Measurements from ENCODE around the gene OXNAD1. TPM values are rescaled to one million over a fixed set of nuclear protein-coding genes. Genes with fewer than 3 reads are reported as not detected.
A peak's percentile ranks its signal among the peaks of the same experiment; 100 is the strongest.

Gene OXNAD1
- total RNA-seq, 1 experiment from 2014 or later, result 23.7 TPM

- Histone ChIP-seq H3K4me1 (ENCODE audit: insufficient read depth, low read length) (no peaks in the 10 kb centered on the region), H4K20me1 (ENCODE audit: control insufficient read depth, insufficient read depth, insufficient read length) (no peaks in the 10 kb centered on the region), H2BK12ac (ENCODE audit: insufficient read length, low read depth, low read length) (no peak overlapping the region), H3K56ac (ENCODE audit: insufficient read length, low read depth, low read length) (no peak overlapping the region), H2AFZ (ENCODE audit: low read length) (no peak overlapping the region), H3K27me3 (ENCODE audit: insufficient read depth, low read length) (no peaks in the 10 kb centered on the region), H3K18ac (ENCODE audit: insufficient read length, low read depth, low read length) (no peak overlapping the region), H2AK5ac (ENCODE audit: insufficient read length, low read length) (no peak overlapping the region), H3T11ph (ENCODE audit: low read length) (no peak overlapping the region), H3K14ac (ENCODE audit: insufficient read depth, low read length) (no peak overlapping the region), H2BK15ac (ENCODE audit: low read depth, low read length) (no peak overlapping the region), H4K8ac (replicated peaks; ENCODE audit: insufficient read length, low read depth, low read length) (no peak overlapping the region), H2BK20ac (ENCODE audit: low read depth, low read length, poor library complexity, severe bottlenecking) (no peak overlapping the region), H3K23me2 (ENCODE audit: insufficient read length, low read depth, low read length, poor library complexity, severe bottlenecking) (no peaks in the 10 kb centered on the region), H4K5ac (ENCODE audit: insufficient read length, low read depth, low read length) (no peak overlapping the region), H2BK5ac (ENCODE audit: insufficient read length, low read length) (no peak overlapping the region), H4K91ac (ENCODE audit: insufficient read length, low read depth, low read length) (no peak overlapping the region), H3K4ac (ENCODE audit: low read depth, low read length) (no peak overlapping the region), H3K79me1 (ENCODE audit: insufficient read depth, low read depth, low read length, poor library complexity, severe bottlenecking) (no peaks in the 10 kb centered on the region), H3K27ac (ENCODE audit: insufficient read length, low read depth, low read length) (no peak overlapping the region), H3K79me2 (ENCODE audit: insufficient read depth, low read length) (no peaks in the 10 kb centered on the region), H3K4me2 (ENCODE audit: insufficient read depth, insufficient read length, low read length) (no peak overlapping the region), H2BK120ac (ENCODE audit: low read depth, low read length, poor library complexity, severe bottlenecking) (no peak overlapping the region), H3K9me3 (ENCODE audit: control insufficient read depth, low read depth, low read length) (no peaks in the 10 kb centered on the region), H3K9ac (ENCODE audit: extremely low read depth, insufficient read length, low read length) (no peak overlapping the region), H3K23ac (ENCODE audit: insufficient read length, low read depth, low read length) (no peak overlapping the region)
- no peaks in the 10 kb centered on the region for H3K9me3 Mint-ChIP-seq
- peak overlapping the region in 1 of 3 experiments; percentile 53; a peak in 1 of 7 replicates for H3K27ac Mint-ChIP-seq
- no peak for DNase-seq
- peaks cover 5 to 6% of the 10 kb centered on the region in 2 experiments; a peak in 3 of 4 replicates for H3K4me1 Mint-ChIP-seq
- no peak for TF ChIP-seq CTCF (conservative IDR thresholded peaks at IDR 0.05)
- no peak overlapping the region for H3K4me3 Mint-ChIP-seq
- WGBS (ENCODE audit: extremely low coverage, insufficient read length, low lambda C conversion rate), result no CpG with 5 or more reads among the region's 6 CpGs
- H3K36me3 Mint-ChIP-seq (ENCODE audit: insufficient read depth in 1 of 3, low read depth in 3 of 3), result peaks cover 2 to 20% (median 7%) of the 10 kb centered on the region in 3 experiments; a peak in 6 of 7 replicates
- no peaks in the 10 kb centered on the region; the same call in 1 of the 2 replicates for H3K27me3 Mint-ChIP-seq (ENCODE audit: low read depth)
Measured at GRCh38 chr3:16317561-16317945, 52.5 kb downstream of the OXNAD1 start.
